DND-41 (cell line): ENCODE measurements around the gene SIAE.
A peak's percentile ranks its signal among the peaks of the same experiment; 100 is the strongest.

Source experiments
- ATAC-seq: fragments of 200-7000 bp; cut with Tn5 transposase; 3 replicates; pipeline ENCODE4 v1.9.1; 2021; ENCODE audit warnings: low read depth; ENCODE audit not compliant: insufficient read depth
- DNase-seq: peaks from one replicate; pipeline ENCODE4 v3.0.0-alpha.2; 2020
- H2AFZ ChIP-seq: 2 replicates; pipeline ENCODE4 v1.6.0; 2012; ENCODE audit warnings: low read depth, low read length
- H3K27ac ChIP-seq: 2 replicates; pipeline ENCODE4 v1.5.1; 2012; ENCODE audit warnings: low read length, inconsistent platforms
- H3K27me3 ChIP-seq: fragments of 200-600 bp; sonication (generic); 2 replicates; pipeline ENCODE4 v1.6.0; 2012; ENCODE audit warnings: low read length, mild to moderate bottlenecking, inconsistent platforms; ENCODE audit not compliant: insufficient read depth, poor library complexity
- H3K36me3 ChIP-seq: 2 replicates; pipeline ENCODE4 v1.5.1; 2012; ENCODE audit warnings: low read length, inconsistent platforms; ENCODE audit not compliant: insufficient read depth
- H3K4me1 ChIP-seq: 2 replicates; pipeline ENCODE4 v1.5.1; 2012; ENCODE audit warnings: mild to moderate bottlenecking, low read length; ENCODE audit not compliant: insufficient read depth
- H3K4me2 ChIP-seq: 2 replicates; pipeline ENCODE4 v1.6.0; 2012; ENCODE audit warnings: mild to moderate bottlenecking, moderate library complexity, low read length, inconsistent platforms; ENCODE audit not compliant: insufficient read depth
- H3K4me3 ChIP-seq, 2 experiments: fragments of 200-600 bp in 1 of 2; shearing (Covaris generic) in 1 of 2; 2 replicates each; pipeline ENCODE4 v1.5.1; 2012 to 2016; ENCODE audit warnings: inconsistent platforms in 2 of 2, low read length in 2 of 2, mild to moderate bottlenecking in 2 of 2, low read depth in 1 of 2, moderate library complexity in 1 of 2
- H3K79me2 ChIP-seq: 2 replicates; pipeline ENCODE4 v1.6.0; 2012; ENCODE audit warnings: low read length, inconsistent platforms; ENCODE audit not compliant: insufficient read depth
- H3K9ac ChIP-seq: 2 replicates; pipeline ENCODE4 v1.6.0; 2012; ENCODE audit warnings: low read depth, mild to moderate bottlenecking, inconsistent platforms, low read length, moderate library complexity
- H3K9me3 ChIP-seq: 2 replicates; pipeline ENCODE4 v1.5.1; 2012; ENCODE audit warnings: low read length, moderate library complexity, mild to moderate bottlenecking, inconsistent platforms; ENCODE audit not compliant: insufficient read depth, severe bottlenecking
- H4K20me1 ChIP-seq: 2 replicates; pipeline ENCODE4 v1.6.0; 2012; ENCODE audit warnings: low read length; ENCODE audit not compliant: insufficient read depth
- CTCF ChIP-seq: IDR thresholded peaks from 2 replicates; pipeline ENCODE4 v1.5.1; 2012; ENCODE audit warnings: borderline replicate concordance, low read length, moderate library complexity, mild to moderate bottlenecking; ENCODE audit not compliant: poor library complexity, severe bottlenecking; ENCODE audit errors: extremely low read depth
- EZH2 ChIP-seq: IDR thresholded peaks from 3 replicates; pipeline ENCODE4 v1.6.1; 2012; ENCODE audit warnings: borderline replicate concordance, low read depth, mild to moderate bottlenecking, moderate library complexity, low read length, inconsistent platforms; ENCODE audit not compliant: severe bottlenecking

The SIAE gene

GRCh38 chr11:124612045-124612444, 61.5 kb downstream of the SIAE start:
- ATAC-seq, result peak; percentile 61; the same call in 1 of the 3 replicates

GRCh38 chr11:124611064-124611463, 62.5 kb downstream of the SIAE start, which contains the start of gene PANX3:
Gene PANX3, plus strand, starts transcription at chr11:124611428. Its CDS starts 129 bp downstream, at chr11:124611557.
- no peak for DNase-seq
- TF ChIP-seq CTCF (no peak), EZH2 (no peak)
- H3K4me1 ChIP-seq, result no peaks in the 10 kb centered on the region

More at GRCh38 chr11:124612045-124612444, 61.5 kb downstream of the SIAE start:
- H3K79me2 ChIP-seq, result no peaks in the 10 kb centered on the region
- no peaks in the 10 kb centered on the region for H4K20me1 ChIP-seq
- H3K9ac ChIP-seq, result no peak overlapping the region
- H3K4me2 ChIP-seq, result no peak overlapping the region
- H3K36me3 ChIP-seq, result no peaks in the 10 kb centered on the region
- TF ChIP-seq CTCF, result no peak
- no peak for TF ChIP-seq EZH2
- H3K4me1 ChIP-seq, result no peaks in the 10 kb centered on the region
- no peak overlapping the region for H2AFZ ChIP-seq
- H3K27me3 ChIP-seq, result peaks cover 3% of the 10 kb centered on the region
- H3K27ac ChIP-seq, result no peak overlapping the region
- H3K4me3 ChIP-seq, result no peak overlapping the region
- DNase-seq, result peak; percentile 14
- no peaks in the 10 kb centered on the region for H3K9me3 ChIP-seq

GRCh38 chr11:124610295-124610694, 63.2 kb downstream of the SIAE start:
- Histone ChIP-seq H3K4me1 (no peaks in the 10 kb centered on the region), H3K4me2 (no peak overlapping the region), H3K9ac (no peak overlapping the region), H3K27me3 (no peaks in the 10 kb centered on the region), H2AFZ (no peak overlapping the region), H3K9me3 (no peaks in the 10 kb centered on the region), H4K20me1 (no peaks in the 10 kb centered on the region), H3K4me3 (no peak overlapping the region), H3K27ac (no peak overlapping the region), H3K79me2 (no peaks in the 10 kb centered on the region), H3K36me3 (no peaks in the 10 kb centered on the region)
- no peak for ATAC-seq
- DNase-seq, result no peak
- no peak for TF ChIP-seq EZH2
- TF ChIP-seq CTCF, result no peak

More at GRCh38 chr11:124611064-124611463, 62.5 kb downstream of the SIAE start, which contains the start of gene PANX3:
- no peaks in the 10 kb centered on the region for H4K20me1 ChIP-seq
- H3K4me2 ChIP-seq, result no peak within 1 kb of the TSS
- H3K36me3 ChIP-seq, result no peaks in the 10 kb centered on the region
- no peak within 1 kb of the TSS for H3K4me3 ChIP-seq
- H3K9ac ChIP-seq, result no peak within 1 kb of the TSS
- no peaks in the 10 kb centered on the region for H3K79me2 ChIP-seq
- no peak within 1 kb of the TSS for H2AFZ ChIP-seq
- no peaks in the 10 kb centered on the region for H3K27me3 ChIP-seq
- no peak within 1 kb of the TSS for H3K27ac ChIP-seq
- no peaks in the 10 kb centered on the region for H3K9me3 ChIP-seq
- ATAC-seq, result no peak
